ENCODE results near the gene FKBP8. TPM values are rescaled to one million over a fixed set of nuclear protein-coding genes. Genes with fewer than 3 reads are reported as not detected.

FKBP8 gene
- total RNA-seq, 1 donor from 2014 or later: 195 TPM

DNA sequence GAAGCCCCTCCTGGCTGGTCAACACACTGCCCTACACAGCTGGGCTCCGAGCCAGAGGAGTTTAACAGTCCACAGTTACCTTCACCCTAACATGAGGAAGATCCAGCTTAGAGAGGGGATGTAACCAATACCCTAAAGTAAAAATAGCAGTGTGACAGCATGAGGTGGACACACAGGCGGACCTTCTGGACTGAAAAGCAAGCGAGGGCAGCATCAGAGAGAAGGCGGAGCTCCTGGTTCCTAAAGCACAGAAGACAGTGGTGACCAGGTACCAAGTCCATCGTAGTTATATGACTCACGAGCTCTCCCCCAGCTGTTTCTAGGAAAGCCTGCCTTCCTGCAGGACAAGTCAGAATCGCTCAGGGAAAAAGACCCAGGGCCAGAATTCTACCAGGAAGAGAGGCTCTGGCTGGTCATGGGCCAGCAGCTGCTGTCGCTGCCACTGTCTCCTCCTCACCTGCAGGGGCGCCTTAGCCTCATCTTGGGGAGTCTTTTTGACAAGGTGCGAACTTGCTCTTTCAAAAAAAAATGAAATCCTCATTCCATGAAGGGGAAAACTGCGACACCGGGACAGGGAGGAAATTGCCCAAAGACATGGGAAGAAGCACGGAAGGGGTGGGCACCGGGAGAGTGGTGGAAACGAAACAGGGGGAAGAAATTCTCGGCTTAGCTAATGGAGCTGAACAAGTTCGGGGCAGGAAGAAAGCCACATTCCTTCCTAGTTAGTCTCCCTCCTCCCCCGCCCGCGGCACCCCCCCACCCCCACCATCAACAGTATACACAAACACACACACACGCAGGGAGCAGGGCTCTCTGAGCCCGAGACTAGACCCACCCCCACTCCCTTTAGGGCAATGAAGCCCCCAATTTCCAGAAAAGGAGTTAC, 23.2 kb downstream of the FKBP8 start:
- TF ChIP-seq, protein P1, sequence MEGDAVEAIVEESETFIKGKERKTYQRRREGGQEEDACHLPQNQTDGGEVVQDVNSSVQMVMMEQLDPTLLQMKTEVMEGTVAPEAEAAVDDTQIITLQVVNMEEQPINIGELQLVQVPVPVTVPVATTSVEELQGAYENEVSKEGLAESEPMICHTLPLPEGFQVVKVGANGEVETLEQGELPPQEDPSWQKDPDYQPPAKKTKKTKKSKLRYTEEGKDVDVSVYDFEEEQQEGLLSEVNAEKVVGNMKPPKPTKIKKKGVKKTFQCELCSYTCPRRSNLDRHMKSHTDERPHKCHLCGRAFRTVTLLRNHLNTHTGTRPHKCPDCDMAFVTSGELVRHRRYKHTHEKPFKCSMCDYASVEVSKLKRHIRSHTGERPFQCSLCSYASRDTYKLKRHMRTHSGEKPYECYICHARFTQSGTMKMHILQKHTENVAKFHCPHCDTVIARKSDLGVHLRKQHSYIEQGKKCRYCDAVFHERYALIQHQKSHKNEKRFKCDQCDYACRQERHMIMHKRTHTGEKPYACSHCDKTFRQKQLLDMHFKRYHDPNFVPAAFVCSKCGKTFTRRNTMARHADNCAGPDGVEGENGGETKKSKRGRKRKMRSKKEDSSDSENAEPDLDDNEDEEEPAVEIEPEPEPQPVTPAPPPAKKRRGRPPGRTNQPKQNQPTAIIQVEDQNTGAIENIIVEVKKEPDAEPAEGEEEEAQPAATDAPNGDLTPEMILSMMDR (IDR thresholded peaks at IDR 0.05): peak; percentile 73
- no peaks in the 10 kb centered on the region for H3K9me3 ChIP-seq
- no peaks in the 10 kb centered on the region for H3K27me3 ChIP-seq (ENCODE audit: low read depth)
- H3K27ac ChIP-seq: peak overlapping the region; percentile 98
- no peaks in the 10 kb centered on the region for H3K36me3 ChIP-seq
- H3K4me1 ChIP-seq: peaks cover 47% of the 10 kb centered on the region
- peak; percentile 0 to 23 for ATAC-seq
- peak overlapping the region; percentile 92 for H3K4me3 ChIP-seq
- DNase-seq: no peak
- intact Hi-C loops (cut with DNase I): no loop called here

DNA sequence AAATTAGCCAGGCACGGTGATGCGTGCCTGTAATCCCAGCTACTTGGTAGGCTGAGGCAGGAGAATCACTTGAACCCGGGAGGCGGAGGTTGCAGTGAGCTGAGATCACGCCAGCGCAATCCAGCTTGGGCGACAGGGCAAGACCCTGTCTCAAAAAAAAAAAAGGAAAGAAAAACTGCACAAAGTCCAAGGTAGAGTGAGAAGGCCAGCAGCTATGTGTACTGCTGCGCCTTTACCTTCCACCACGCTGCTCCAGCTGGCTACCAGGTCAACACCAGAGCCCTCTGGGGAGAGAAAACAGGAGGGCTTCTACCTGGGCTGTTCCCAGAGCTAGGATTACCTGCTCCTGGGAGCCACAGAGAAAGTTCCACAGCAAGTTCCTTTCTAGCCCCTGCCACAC, 24.7 kb downstream of the FKBP8 start:
- no peaks in the 10 kb centered on the region for H3K27me3 ChIP-seq (ENCODE audit: low read depth)
- intact Hi-C loops (cut with DNase I): no loop called here
- no peak overlapping the region for H3K4me3 ChIP-seq
- no peaks in the 10 kb centered on the region for H3K9me3 ChIP-seq
- DNase-seq: no peak
- H3K4me1 ChIP-seq: peaks cover 63% of the 10 kb centered on the region
- peak overlapping the region; percentile 98 for H3K27ac ChIP-seq
- no peak for ATAC-seq
- TF ChIP-seq, protein P1 (IDR thresholded peaks at IDR 0.05): no peak
- H3K36me3 ChIP-seq: no peaks in the 10 kb centered on the region

DNA sequence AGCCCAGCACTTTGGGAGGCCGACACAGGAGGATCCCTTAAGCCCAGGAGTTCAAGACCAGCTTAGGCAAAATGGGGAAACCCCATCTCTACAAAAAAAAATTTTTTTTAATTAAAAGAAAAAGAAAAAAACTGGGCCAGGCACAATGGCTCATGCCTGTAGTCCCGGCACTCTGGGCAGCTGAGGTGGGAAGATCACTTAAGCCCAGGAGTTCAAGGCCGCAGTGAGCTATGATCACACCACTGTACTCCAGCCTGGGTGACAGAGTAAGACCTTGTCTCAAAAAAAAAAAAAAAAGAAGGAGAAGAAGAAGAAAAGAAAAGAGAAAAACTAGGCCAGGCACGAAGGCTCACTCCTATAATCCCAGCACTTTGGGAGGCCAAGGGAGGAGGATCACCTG, 25.8 kb downstream of the FKBP8 start:
- DNase-seq: no peak
- Histone ChIP-seq H3K36me3 (no peaks in the 10 kb centered on the region), H3K27me3 (ENCODE audit: low read depth) (no peaks in the 10 kb centered on the region), H3K4me1 (peaks cover 69% of the 10 kb centered on the region), H3K27ac (no peak overlapping the region), H3K4me3 (no peak overlapping the region), H3K9me3 (no peaks in the 10 kb centered on the region)
- TF ChIP-seq, protein P1 (IDR thresholded peaks at IDR 0.05): no peak
- no peak for ATAC-seq
- intact Hi-C loops (cut with DNase I): no loop called here

DNA sequence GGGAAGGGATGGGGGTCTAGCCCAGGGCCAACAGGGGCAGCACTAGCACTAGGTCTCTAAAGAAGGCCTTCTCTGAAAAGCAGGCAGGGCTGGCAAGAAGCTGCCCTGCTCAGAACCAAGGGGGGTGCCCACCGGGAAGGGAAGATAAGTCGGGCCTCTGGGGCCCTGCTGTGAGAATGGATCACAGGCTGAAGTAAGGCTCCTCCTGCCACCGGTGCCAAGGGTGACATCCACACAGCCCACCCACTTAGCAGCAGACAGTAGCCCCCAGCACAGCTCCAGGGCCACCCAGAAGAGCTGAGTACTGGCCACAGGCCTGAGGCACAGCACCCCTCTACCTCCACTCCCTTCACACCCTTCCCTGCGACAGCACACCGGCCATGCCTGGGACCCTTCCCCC, 27.4 kb downstream of the FKBP8 start:
- Histone ChIP-seq H3K4me3 (no peak overlapping the region), H3K9me3 (no peaks in the 10 kb centered on the region), H3K27ac (peak overlapping the region; percentile 70), H3K36me3 (no peaks in the 10 kb centered on the region), H3K4me1 (peaks cover 67% of the 10 kb centered on the region), H3K27me3 (ENCODE audit: low read depth) (no peaks in the 10 kb centered on the region)
- DNase-seq (no peak), ATAC-seq (no peak)
- intact Hi-C loops (cut with DNase I): no loop called here
- TF ChIP-seq, protein P1 (IDR thresholded peaks at IDR 0.05): no peak

DNA sequence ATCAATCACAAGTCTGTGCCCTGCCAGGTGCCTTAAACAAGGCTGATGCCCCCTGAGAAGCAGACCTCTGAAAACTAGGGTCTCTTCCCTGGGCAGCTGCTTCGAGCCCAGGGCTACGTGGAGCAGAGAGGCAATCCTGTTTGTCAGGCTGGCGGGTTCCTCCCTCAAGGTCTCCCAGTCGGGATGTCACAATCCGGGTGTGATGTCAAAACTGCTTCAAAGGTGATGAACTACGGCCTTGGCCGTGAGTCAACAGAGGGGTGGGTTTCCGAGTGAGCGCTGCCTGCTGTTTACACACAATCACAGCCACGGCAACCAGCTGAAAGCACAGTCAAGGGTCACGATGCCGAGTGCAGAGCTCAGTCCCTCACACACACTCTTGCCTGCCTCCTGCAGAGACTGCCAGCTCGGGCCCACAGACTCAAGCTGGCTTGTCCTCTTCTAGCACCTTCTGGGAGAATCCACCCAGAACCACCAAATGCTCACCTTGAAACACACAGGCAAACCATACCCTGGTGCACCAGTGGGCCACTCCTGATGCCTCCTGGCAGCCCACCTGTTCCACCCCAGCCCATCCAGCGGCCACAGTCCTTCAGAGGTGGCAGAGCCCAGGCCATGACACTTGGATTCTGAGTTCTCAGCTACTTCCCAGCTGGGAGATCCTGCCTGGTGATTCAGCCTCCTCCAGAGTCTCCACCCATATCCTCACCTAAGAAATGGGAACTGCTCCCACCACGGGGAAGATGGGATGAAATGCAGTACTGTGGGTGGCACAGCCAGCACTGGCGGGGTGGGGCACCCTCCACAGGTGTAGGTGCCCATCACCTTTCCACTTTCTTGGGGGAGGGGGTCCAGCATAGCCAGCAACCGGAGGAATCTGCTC, 28.3 kb downstream of the FKBP8 start:
- intact Hi-C loops (cut with DNase I): no loop called here
- ATAC-seq: peak; percentile 85 to 88
- Histone ChIP-seq H3K9me3 (no peaks in the 10 kb centered on the region), H3K27me3 (ENCODE audit: low read depth) (no peaks in the 10 kb centered on the region), H3K4me3 (no peak overlapping the region), H3K4me1 (peaks cover 66% of the 10 kb centered on the region), H3K27ac (peak overlapping the region; percentile 70), H3K36me3 (no peaks in the 10 kb centered on the region)
- TF ChIP-seq, protein P1 (IDR thresholded peaks at IDR 0.05): no peak
- peak; percentile 87 for DNase-seq
